HG02798 (cell line): Measurements from ENCODE around the gene EDARADD.
A peak's percentile ranks its signal among the peaks of the same experiment; 100 is the strongest.

ENCODE experiments used
- ATAC-seq: cut with Tn5 transposase; IDR thresholded peaks from one replicate; pipeline ENCODE4 v1.9.1; 2021; ENCODE audit warnings: mild to moderate bottlenecking; ENCODE audit not compliant: unreplicated experiment, poor library complexity

The EDARADD gene

DNA sequence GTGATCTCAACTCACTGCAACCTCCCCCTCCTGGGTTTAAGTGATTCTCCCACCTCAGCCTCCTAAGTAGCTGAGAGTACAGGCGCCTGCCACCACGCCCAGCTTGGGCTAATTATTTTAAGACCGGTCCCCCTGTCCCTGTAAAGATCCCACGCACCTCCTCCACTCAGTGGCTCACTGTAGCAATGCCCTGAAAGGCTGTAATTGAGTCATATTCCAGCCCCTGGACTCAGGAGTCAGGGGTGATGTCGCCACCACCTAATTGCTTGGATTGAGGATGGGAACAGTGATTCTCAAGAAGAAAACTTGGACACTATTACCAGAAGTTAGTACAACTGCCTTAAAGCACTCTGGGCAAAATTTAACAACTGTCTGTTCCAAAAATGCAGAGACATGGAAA is 3.1 kb upstream of the EDARADD start:
- no peak for ATAC-seq

- ATAC-seq = no peak
Observed at GRCh38 chr1:236392182-236392581, 1.9 kb upstream of the EDARADD start.

GRCh38 chr1:236394879-236395229 is 768 bp downstream of the EDARADD start:
- ATAC-seq = peak; percentile 11

- ATAC-seq = peak; percentile 61
Observed at GRCh38 chr1:236395230-236395946, 1.3 kb downstream of the EDARADD start.

DNA sequence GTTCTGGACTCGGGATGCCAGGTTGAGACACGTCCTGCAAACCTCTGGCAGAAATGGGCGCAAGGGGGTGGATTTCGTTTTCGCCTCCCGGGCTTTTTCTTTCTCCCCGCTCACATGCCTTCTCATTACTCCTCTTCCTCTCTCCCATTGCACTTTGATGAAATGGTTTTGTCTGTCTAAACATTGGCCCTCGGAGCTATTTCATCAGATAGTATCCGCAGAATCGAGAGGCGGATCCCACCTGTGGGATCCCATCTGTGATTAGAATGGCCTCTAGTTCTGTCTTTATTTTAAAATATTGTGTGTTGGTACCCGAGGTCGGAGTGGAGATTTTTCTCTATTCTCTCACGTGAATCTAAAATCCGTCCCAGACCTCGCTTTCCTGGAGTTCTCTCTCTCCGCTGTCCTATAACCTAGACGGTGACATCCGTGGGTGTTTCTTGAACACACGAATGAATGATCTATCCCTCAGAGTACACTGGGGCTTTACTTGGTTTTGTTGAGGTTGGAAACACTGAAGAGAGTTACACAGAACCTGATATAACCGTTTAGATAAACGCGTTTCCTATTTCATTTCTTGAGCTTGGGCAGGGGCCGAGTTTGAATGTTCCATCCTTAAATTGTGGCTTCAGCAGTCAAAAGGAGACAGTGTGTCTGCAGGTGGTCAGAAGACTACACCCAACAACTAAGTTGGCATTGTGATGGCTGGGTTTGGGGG is 2.0 kb downstream of the EDARADD start:
- ATAC-seq = no peak

DNA sequence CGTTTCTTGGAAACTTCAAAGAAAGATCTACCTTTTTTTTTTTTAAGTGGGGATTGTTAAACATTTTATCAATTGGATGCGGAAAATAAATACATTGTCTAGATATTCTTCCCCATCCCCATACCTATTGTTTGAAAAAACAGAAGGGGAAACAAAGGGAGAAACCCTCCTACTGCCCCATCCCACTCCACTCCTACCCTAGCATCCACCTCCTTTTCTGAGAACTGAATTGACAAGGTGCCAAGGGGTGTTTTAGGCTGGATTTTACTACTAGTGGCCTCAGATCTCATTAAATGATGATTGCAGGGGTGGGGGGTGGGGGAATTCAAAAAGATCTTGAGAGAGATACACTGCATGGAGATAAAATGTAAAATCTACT is 2.6 kb downstream of the EDARADD start:
- ATAC-seq = no peak

DNA sequence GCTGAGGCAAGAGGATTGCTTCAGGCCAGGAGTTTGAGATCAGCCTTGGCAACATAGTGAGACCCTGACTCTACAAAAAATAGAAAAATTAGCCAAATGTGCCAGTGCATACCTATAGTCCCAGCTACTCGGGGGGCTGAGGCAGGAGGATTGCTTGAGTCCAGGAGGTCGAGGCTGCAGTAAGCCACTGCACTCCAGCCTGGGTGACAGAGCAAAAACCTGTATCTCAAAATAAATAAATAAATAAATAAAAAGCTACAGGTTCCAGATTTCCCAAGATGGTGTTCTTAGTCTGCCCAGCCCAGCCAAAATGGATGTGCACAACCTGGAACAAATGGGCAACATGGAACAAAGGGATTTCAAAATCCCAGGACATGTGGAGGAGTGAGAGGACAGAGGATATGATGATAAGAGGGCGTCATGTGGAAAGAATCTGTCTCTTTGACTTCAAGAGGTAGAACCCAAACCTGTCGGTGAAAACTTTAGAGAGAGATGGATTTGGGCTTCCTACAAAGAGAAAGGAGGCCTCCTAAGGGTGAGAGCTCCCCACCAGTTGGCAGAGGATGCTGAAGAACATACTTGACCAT is 3.2 kb downstream of the EDARADD start:
- ATAC-seq = no peak

GRCh38 chr1:236398538-236398937 is 4.5 kb downstream of the EDARADD start:
- no peak for ATAC-seq

- ATAC-seq = no peak
Observed at GRCh38 chr1:236400061-236400603, 6.0 kb downstream of the EDARADD start.

DNA sequence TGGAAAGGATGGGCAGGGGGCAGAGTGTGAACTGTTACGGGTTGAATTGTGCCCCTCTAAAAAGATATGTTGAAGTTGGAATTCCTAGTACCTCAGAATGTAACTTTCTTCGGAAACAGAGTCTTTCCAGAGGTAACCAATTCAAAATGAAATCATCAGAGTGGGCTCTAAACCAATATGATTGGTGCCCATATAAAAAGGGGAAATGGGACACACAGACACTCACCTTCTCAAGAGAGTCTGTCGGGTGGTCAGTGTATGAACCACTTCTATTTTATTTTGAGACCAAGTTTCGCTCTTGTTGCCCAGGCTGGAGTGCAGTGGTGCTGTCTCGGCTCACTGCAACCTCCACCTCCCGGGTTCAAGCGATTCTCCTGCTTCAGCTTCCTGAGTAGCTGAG is 7.6 kb downstream of the EDARADD start:
- no peak for ATAC-seq

DNA sequence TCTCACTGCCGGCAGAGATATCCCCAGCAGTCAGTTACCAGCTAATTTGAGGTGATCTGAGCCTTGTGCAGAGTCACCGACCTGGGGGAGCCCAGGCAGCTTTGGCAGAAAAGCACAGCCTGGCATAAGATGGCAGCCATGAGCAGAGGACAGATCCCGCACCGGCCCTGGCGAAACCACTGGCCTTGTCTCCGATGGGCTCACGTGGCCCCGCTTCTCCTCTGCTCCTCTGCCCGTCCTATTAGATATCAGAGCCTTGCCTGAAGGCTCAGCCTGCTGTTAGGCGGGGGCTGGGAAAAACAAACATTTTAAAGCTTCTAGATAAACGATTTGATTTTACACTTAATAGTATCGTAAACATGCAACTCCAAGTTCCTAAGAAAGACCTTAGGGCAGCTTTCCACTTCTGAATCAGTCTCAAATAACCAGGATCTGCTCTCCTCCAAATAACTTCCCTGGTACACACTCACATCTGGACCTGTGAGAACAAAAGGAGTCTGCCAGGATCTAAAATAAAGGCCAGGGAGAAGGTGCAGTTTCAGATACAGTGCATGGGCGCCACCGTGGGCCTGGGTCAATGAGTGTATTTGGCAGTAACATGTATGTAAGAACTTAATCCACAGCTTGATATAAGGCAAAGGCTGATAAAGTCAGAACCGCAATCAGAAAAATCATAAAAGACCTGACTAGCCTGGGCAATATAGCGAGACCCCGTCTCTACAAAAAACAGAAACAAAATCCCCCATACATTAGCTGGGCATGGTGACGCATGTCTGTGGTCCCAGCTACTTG is 10.0 kb downstream of the EDARADD start:
- no peak for ATAC-seq

GRCh38 chr1:236407059-236407458 is 13.0 kb downstream of the EDARADD start:
- no peak for ATAC-seq

GRCh38 chr1:236413688-236414087 is 19.6 kb downstream of the EDARADD start:
- ATAC-seq = no peak

DNA sequence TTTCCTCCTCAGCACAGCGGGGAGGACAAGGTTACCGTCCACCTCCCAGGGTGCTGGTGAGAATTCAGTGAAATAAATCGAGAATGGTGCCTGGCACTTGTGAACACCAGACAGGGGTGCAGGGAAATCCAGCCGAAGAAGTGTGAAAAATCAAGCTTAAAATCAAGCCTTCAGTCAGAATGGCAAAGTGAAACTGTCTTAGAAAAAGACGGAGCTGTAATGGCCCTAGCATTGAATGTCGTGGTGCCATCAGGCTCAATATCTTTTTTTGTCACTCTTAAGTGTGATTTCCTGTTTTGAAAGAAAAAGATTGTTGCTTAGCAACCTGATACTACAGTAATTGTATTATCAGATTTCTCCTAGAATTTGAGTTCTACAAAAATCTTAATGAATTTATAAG is 22.1 kb downstream of the EDARADD start:
- ATAC-seq = no peak

- no peak for ATAC-seq
Observed at GRCh38 chr1:236417336-236417735, 23.2 kb downstream of the EDARADD start.

DNA sequence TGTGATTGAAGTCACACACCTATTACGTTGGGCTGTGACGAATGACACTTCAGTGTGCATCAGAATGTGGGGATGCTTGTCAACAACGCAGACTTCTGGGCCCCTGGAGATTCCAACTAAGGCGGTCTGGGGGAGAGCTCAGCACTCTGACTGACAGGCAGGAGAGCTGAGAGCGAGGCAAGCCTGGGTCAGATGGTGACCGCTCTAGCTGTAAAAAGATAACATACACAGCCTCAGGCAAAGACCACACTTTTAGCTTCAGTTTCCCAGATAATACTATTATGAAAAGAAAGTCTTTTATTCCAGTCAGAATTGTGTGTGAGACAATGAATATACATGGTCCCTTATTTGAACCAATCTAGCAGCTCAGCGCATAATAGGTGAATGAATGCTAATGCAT is 25.4 kb downstream of the EDARADD start:
- ATAC-seq = no peak

GRCh38 chr1:236421022-236421421 is 26.9 kb downstream of the EDARADD start:
- no peak for ATAC-seq

- no peak for ATAC-seq
Observed at GRCh38 chr1:236421850-236422516, 27.9 kb downstream of the EDARADD start.

DNA sequence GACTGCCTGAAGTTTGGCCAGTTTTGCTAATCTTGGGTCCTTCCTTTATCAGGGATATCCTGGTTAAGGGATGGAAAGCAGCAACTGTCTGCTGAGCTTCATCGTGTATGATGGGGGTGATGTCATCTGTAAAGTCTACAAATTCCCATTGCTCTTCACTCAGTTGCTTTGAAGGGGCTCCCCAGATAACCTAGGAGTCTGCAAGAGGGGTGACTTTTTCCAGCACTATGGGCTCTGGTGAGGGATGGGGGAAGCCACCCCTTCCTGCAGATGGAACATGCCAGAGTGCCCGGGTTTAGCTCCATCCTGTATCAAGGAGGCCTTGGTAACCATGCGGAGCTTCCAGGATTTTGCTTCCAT is 28.4 kb downstream of the EDARADD start:
- ATAC-seq = no peak

- peak; percentile 94 for ATAC-seq
Observed at GRCh38 chr1:236425031-236425663, 31.1 kb downstream of the EDARADD start.
